ENCODE data around the gene FRMD4A. TPM values are rescaled to one million over a fixed set of nuclear protein-coding genes. Genes with fewer than 3 reads are reported as not detected.

The FRMD4A gene
- total RNA-seq, 1 experiment from 2014 or later, result 7.0 TPM

GRCh38 chr10:14151571-14151970, 179.2 kb downstream of the FRMD4A start:
- H3K27ac Mint-ChIP-seq (ENCODE audit: unreplicated experiment), result no peak overlapping the region
- intact Hi-C loops (cut with micrococcal nuclease; ENCODE audit: unreplicated experiment), result no loop called here
- no peak overlapping the region for H3K4me3 Mint-ChIP-seq (ENCODE audit: low read depth, unreplicated experiment)
- CTCF ChIA-PET, result interaction anchor here (0.5 kb wide), 1 partner anchor 924 kb away, joined by 5 read pairs; no protein-coding TSS in a partner anchor
- TF ChIP-seq CTCF (IDR thresholded peaks at IDR 0.05; ENCODE audit: unreplicated experiment), result no peak
- no peaks in the 10 kb centered on the region for H3K4me1 Mint-ChIP-seq (ENCODE audit: low read depth, unreplicated experiment)
- BruUV-seq (replicated peaks), result no TSS peak
- H3K36me3 Mint-ChIP-seq (ENCODE audit: insufficient read depth, unreplicated experiment), result no peaks in the 10 kb centered on the region
- no peak for DNase-seq
- peaks cover 60% of the 10 kb centered on the region for H3K27me3 Mint-ChIP-seq (ENCODE audit: unreplicated experiment)
- H3K9me3 Mint-ChIP-seq (ENCODE audit: low read depth, unreplicated experiment), result no peaks in the 10 kb centered on the region

GRCh38 chr10:14150526-14150925, 180.2 kb downstream of the FRMD4A start:
- no peak for DNase-seq
- Mint-ChIP-seq H3K4me3 (ENCODE audit: low read depth, unreplicated experiment) (no peak overlapping the region), H3K27ac (ENCODE audit: unreplicated experiment) (no peak overlapping the region), H3K4me1 (ENCODE audit: low read depth, unreplicated experiment) (no peaks in the 10 kb centered on the region), H3K27me3 (ENCODE audit: unreplicated experiment) (peaks cover 50% of the 10 kb centered on the region), H3K9me3 (ENCODE audit: low read depth, unreplicated experiment) (no peaks in the 10 kb centered on the region), H3K36me3 (ENCODE audit: insufficient read depth, unreplicated experiment) (no peaks in the 10 kb centered on the region)
- CTCF ChIA-PET, result no interaction called here
- no TSS peak for BruUV-seq (replicated peaks)
- intact Hi-C loops (cut with micrococcal nuclease; ENCODE audit: unreplicated experiment), result no loop called here
- no peak for TF ChIP-seq CTCF (IDR thresholded peaks at IDR 0.05; ENCODE audit: unreplicated experiment)

GRCh38 chr10:14146501-14146900, 184.2 kb downstream of the FRMD4A start:
- no peak for TF ChIP-seq CTCF (IDR thresholded peaks at IDR 0.05; ENCODE audit: unreplicated experiment)
- Mint-ChIP-seq H3K9me3 (ENCODE audit: low read depth, unreplicated experiment) (no peaks in the 10 kb centered on the region), H3K4me1 (ENCODE audit: low read depth, unreplicated experiment) (no peaks in the 10 kb centered on the region), H3K27ac (ENCODE audit: unreplicated experiment) (no peak overlapping the region), H3K4me3 (ENCODE audit: low read depth, unreplicated experiment) (no peak overlapping the region), H3K36me3 (ENCODE audit: insufficient read depth, unreplicated experiment) (no peaks in the 10 kb centered on the region), H3K27me3 (ENCODE audit: unreplicated experiment) (peaks cover 57% of the 10 kb centered on the region)
- no peak for DNase-seq
- BruUV-seq (replicated peaks), result no TSS peak
- CTCF ChIA-PET, result no interaction called here
- intact Hi-C loops (cut with micrococcal nuclease; ENCODE audit: unreplicated experiment), result no loop called here

GRCh38 chr10:14146025-14146424, 184.7 kb downstream of the FRMD4A start:
- intact Hi-C loops (cut with micrococcal nuclease; ENCODE audit: unreplicated experiment), result no loop called here
- H3K9me3 Mint-ChIP-seq (ENCODE audit: low read depth, unreplicated experiment), result no peaks in the 10 kb centered on the region
- peaks cover 59% of the 10 kb centered on the region for H3K27me3 Mint-ChIP-seq (ENCODE audit: unreplicated experiment)
- CTCF ChIA-PET, result no interaction called here
- no TSS peak for BruUV-seq (replicated peaks)
- DNase-seq, result no peak
- no peak overlapping the region for H3K27ac Mint-ChIP-seq (ENCODE audit: unreplicated experiment)
- no peaks in the 10 kb centered on the region for H3K4me1 Mint-ChIP-seq (ENCODE audit: low read depth, unreplicated experiment)
- no peak for TF ChIP-seq CTCF (IDR thresholded peaks at IDR 0.05; ENCODE audit: unreplicated experiment)
- H3K36me3 Mint-ChIP-seq (ENCODE audit: insufficient read depth, unreplicated experiment), result no peaks in the 10 kb centered on the region
- H3K4me3 Mint-ChIP-seq (ENCODE audit: low read depth, unreplicated experiment), result no peak overlapping the region
